Spinal cord (tissue), 10 donors: ENCODE measurements around the gene CDH13. TPM values are rescaled to one million over a fixed set of nuclear protein-coding genes. Genes with fewer than 3 reads are reported as not detected.

Experiments used
- DNase-seq, 6 donors: peaks; one replicate each; pipeline versions ENCODE4 v3.0.0 to v3.0.0-alpha.2; 2013 to 2015; ENCODE audit warnings: low spot score in 6 of 6, low read depth in 4 of 6
- H3K27ac ChIP-seq: one replicate; pipeline ENCODE4 v1.5.1; 2013; ENCODE audit warnings: low read depth, low read length, control low read depth
- H3K27me3 ChIP-seq: one replicate; pipeline ENCODE4 v1.6.1; 2013; ENCODE audit warnings: low read length; ENCODE audit not compliant: control insufficient read depth, insufficient read depth
- H3K36me3 ChIP-seq: one replicate; pipeline ENCODE4 v1.6.1; 2013; ENCODE audit warnings: low read length; ENCODE audit not compliant: control insufficient read depth, insufficient read depth
- H3K4me1 ChIP-seq: one replicate; pipeline ENCODE4 v1.6.1; 2013; ENCODE audit warnings: low read length; ENCODE audit not compliant: control insufficient read depth, insufficient read depth
- H3K4me3 ChIP-seq: one replicate; pipeline ENCODE4 v1.5.1; 2013; ENCODE audit warnings: low read depth, low read length, control low read depth
- H3K9me3 ChIP-seq: one replicate; pipeline ENCODE4 v1.6.1; 2013; ENCODE audit warnings: low read length; ENCODE audit not compliant: control insufficient read depth, insufficient read depth
- WGBS: methylation state at CpG from one replicate; pipeline ENCODE4 v1.1.5; 2013; ENCODE audit warnings: missing lambda C conversion rate; ENCODE audit not compliant: insufficient coverage; 5-methylcytosine and 5-hydroxymethylcytosine counted together
- polyA plus RNA-seq, 2 donors: library from polyadenylated mRNA; unstranded; fragments of 120-200 nt; gene quantifications; one replicate each; pipeline ENCODE4 v1.2.1, GENCODE V29; 2013; ENCODE audit not compliant: insufficient read length in 2 of 2
- total RNA-seq, 2 donors: library from RNA; depleted of rRNA in 1 of 2; stranded (reverse); fragments of 120-200 nt in 1 of 2; fragments of >200 nt in 1 of 2; gene quantifications; one replicate each; pipeline versions ENCODE4 v1.2.3 to v1.2.4, GENCODE V29; 2013 to 2014
- donor health status: healthy.

Gene CDH13
- total and polyA plus RNA-seq, 4 donors, result 34.5 to 82.3 (median 76.4) TPM

DNA sequence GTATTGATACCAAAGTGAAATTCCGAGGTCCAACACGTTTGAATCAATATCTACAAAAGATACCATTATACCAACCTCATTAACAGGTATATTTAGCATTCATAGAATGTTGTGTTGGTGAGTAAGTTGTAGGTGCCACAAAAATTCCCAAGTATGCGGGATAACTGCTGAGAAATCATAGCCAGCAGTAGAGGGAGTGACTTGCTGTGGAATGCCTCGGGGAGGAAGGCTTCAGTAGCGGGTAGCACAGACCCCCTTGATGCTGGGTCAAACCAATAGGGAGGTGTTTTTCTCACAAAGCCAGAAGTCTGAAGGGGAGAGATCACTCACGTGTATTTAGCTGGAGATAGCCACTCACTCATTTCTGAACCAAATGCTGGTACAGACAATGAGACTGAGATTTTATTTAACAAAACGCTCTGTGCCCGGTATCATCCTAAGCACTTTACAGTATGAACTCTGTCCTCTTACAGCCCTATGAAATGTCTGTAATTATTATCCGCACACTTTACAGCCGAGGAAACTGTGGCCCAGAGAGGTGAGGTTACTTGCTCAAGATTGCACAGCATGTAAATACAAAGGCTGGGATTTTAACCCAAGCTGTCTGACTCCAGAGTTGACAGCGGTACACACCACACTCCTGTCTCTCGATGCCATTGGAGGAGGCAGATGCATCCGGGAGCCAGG, 1204.1 kb downstream of the CDH13 start:
- no peak overlapping the region for H3K27ac ChIP-seq

DNA sequence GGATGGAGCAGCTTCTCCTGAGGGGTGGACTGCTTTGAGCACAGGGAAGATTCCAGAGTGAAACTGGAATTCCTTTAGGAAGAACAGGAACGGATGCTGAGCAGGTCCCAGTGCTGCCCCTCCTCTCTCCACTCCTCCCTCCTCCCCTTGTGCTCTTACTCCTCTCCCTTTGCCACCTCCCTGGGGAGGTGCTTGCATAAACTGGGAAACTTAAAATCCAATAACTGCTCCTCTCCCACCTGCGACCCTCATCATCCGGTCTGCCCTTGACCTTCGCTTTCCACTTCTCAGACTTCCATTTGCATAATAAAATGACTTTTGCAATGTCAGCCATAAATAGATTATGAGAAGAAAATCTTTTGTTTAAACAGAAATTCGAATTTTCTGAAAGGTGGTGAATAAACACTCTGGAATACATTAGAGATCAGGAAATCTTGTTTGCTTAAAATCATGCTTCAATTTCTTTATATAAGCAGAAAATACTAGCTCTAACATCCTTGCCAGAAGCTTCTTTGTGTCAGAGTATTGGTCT, 1204.8 kb downstream of the CDH13 start:
- DNase-seq, result no peak
- no peak overlapping the region for H3K27ac ChIP-seq
- H3K9me3 ChIP-seq, result no peaks in the 10 kb centered on the region
- H3K36me3 ChIP-seq, result peaks cover 4% of the 10 kb centered on the region
- H3K27me3 ChIP-seq, result no peaks in the 10 kb centered on the region
- no peak overlapping the region for H3K4me3 ChIP-seq
- H3K4me1 ChIP-seq, result no peaks in the 10 kb centered on the region
- 20% methylated on average over 1 of the region's 5 CpGs for WGBS

More for the DNA sequence above, 1204.1 kb downstream of the CDH13 start:
- H3K27me3 ChIP-seq, result no peaks in the 10 kb centered on the region
- H3K4me1 ChIP-seq, result no peaks in the 10 kb centered on the region
- no peak for DNase-seq
- WGBS, result 74% methylated on average over 10 of the region's 13 CpGs
- H3K36me3 ChIP-seq, result peaks cover 4% of the 10 kb centered on the region
- no peaks in the 10 kb centered on the region for H3K9me3 ChIP-seq
- H3K4me3 ChIP-seq, result no peak overlapping the region

- 100% methylated on average over 1 of the region's 2 CpGs for WGBS
- Histone ChIP-seq H3K9me3 (no peaks in the 10 kb centered on the region), H3K36me3 (peaks cover 4% of the 10 kb centered on the region), H3K4me1 (no peaks in the 10 kb centered on the region), H3K27me3 (no peaks in the 10 kb centered on the region), H3K27ac (no peak overlapping the region), H3K4me3 (no peak overlapping the region)
- no peak for DNase-seq
Measured at GRCh38 chr16:83833921-83834320, 1207.2 kb downstream of the CDH13 start.

DNA sequence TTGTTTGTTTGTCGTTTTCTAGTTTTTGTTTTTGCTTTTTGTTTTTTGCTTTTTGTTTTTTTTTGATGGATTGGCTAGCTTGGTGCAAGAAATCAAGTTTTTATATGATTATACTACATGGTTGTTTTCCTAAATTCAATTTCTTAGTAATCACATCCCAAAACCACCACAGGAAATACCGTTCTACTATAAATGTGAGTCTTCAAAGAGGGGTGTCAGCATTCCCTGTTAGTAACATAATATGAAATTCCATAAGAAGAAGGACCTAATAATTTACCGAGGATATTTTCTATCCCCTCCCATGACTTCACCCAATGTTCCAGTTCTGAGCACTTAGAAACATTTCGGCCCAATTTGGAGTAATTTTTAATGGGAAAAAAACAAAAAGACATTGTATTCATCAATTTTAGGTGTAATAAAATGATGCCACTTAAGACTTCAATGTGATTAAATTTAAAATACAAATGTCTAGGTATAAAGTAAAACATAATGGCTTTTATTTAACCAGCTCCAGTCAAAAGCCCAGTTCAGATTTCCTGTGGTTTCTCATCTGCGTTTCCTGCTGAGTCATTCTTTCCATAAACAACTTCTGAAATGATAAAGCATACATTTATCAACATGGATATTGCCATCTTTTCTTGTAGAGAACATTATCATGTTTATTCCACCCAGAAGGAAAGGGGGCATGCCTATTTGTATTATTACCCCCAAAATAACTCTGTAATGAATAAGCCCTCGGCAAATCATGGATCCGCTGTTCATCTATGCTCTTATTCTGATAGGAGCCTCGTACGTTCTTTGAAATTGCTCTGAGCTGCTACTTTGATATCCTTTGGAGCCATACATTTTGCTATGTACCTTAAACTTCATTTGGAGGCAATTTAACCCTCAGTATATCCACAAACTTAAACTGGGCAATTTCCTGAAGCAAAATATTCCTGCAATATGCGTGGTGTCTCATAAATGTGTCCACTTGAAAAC, 1209.1 kb downstream of the CDH13 start:
- WGBS, result 75% methylated on average over 6 of the region's 10 CpGs
- Histone ChIP-seq H3K4me1 (no peaks in the 10 kb centered on the region), H3K9me3 (no peaks in the 10 kb centered on the region), H3K4me3 (no peak overlapping the region), H3K27ac (no peak overlapping the region), H3K27me3 (no peaks in the 10 kb centered on the region), H3K36me3 (no peaks in the 10 kb centered on the region)
- peak in 1 of 6 donors; percentile 57 for DNase-seq

- no peak overlapping the region for H3K27ac ChIP-seq
- no peaks in the 10 kb centered on the region for H3K27me3 ChIP-seq
- no peaks in the 10 kb centered on the region for H3K4me1 ChIP-seq
- DNase-seq, result no peak
- H3K4me3 ChIP-seq, result no peak overlapping the region
- H3K36me3 ChIP-seq, result no peaks in the 10 kb centered on the region
- WGBS, result 100% methylated on average over 3 of the region's 4 CpGs
- no peaks in the 10 kb centered on the region for H3K9me3 ChIP-seq
Measured at GRCh38 chr16:83837566-83837965, 1210.8 kb downstream of the CDH13 start.

DNA sequence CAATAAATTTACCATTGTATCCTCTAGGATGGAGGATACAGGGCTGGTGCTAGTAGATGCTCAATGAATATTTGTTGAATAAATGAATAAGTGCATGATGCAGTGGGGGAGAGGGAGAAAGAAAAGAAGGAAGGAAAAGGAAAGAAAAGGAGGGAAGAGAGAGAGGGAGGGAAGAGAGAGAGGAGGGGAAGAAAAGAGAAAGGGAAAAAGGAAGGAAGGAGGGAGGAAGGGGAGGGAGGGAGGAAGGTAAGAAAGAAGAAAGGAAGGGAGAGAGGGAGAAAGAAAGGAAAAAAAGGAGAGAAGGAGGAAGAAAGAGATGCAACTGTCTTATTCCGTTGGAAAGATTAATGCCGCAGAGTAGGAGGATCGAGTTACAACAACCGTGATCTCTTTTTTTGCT, 1211.4 kb downstream of the CDH13 start:
- 76% methylated on average over 4 of the region's 4 CpGs for WGBS
- Histone ChIP-seq H3K27ac (no peak overlapping the region), H3K4me3 (no peak overlapping the region)

GRCh38 chr16:83839561-83839960, 1212.8 kb downstream of the CDH13 start:
- no peak for DNase-seq
- H3K9me3 ChIP-seq, result no peaks in the 10 kb centered on the region
- no peaks in the 10 kb centered on the region for H3K36me3 ChIP-seq
- H3K4me3 ChIP-seq, result no peak overlapping the region
- no CpG with 5 or more reads among the region's 3 CpGs for whole genome bisulfite sequencing
- peaks cover under 1% of the 10 kb centered on the region for H3K4me1 ChIP-seq
- no peaks in the 10 kb centered on the region for H3K27me3 ChIP-seq
- H3K27ac ChIP-seq, result no peak overlapping the region

More for the DNA sequence above, 1211.4 kb downstream of the CDH13 start:
- no peak for DNase-seq
- Histone ChIP-seq H3K4me1 (no peaks in the 10 kb centered on the region), H3K36me3 (no peaks in the 10 kb centered on the region), H3K9me3 (no peaks in the 10 kb centered on the region), H3K27me3 (no peaks in the 10 kb centered on the region)

DNA sequence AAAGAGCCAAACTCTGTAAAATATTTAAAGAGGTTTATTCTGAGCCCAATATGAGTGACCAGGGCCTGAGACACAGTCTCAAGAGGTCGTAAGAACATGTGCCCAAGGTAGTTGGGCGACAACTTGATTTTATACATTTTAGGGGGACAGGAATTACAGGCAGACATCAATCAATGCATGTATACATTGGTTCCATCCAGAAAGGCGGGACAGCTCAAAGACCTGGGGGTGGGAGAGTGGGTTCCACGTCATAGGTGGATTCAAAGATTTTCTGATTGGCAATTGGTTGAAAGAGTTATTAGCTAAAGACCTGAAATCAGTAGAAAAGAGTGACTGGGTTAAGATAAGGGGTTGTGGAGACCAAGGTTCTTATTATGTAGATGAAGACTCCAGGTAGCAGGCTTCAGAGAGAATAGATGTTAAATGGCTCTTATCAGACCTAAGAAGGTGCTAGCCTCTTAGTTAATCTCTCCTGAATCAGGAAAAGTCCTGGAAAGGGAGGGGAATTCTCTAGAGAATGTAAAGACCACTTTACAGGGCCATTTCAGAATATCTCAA, 1213.4 kb downstream of the CDH13 start:
- H3K36me3 ChIP-seq, result no peaks in the 10 kb centered on the region
- H3K27me3 ChIP-seq, result no peaks in the 10 kb centered on the region
- H3K4me1 ChIP-seq, result peaks cover 3% of the 10 kb centered on the region
- no peak overlapping the region for H3K4me3 ChIP-seq
- H3K9me3 ChIP-seq, result no peaks in the 10 kb centered on the region
- no peak for DNase-seq
- 81% methylated on average over 4 of the region's 4 CpGs for WGBS
- no peak overlapping the region for H3K27ac ChIP-seq

GRCh38 chr16:83842291-83842690, 1215.5 kb downstream of the CDH13 start:
- Histone ChIP-seq H3K4me3 (no peak overlapping the region), H3K27ac (no peak overlapping the region), H3K36me3 (no peaks in the 10 kb centered on the region), H3K9me3 (no peaks in the 10 kb centered on the region), H3K27me3 (no peaks in the 10 kb centered on the region), H3K4me1 (peaks cover 3% of the 10 kb centered on the region)
- no peak for DNase-seq
- WGBS, result no CpG with 5 or more reads among the region's 7 CpGs
